A549 (cell line): ENCODE results near the gene MED28.
"Not testable (repeated sequence)": the region's sequence is repeated elsewhere in the genome, so short reads cannot be mapped to it uniquely, and the experiment has no call there.

Experiments
- BHLHE40 ChIP-seq: IDR thresholded peaks from 2 replicates; pipeline ENCODE4 v1.6.1; 2012; ENCODE audit warnings: low read depth, low read length, inconsistent platforms
- CTCF ChIP-seq: fragments of >200 bp; sonication (Bioruptor Twin); formaldehyde crosslinking; IDR thresholded peaks from 3 replicates; pipeline ENCODE4 v1.5.1; 2016
- POLR2A ChIP-seq: IDR thresholded peaks from 2 replicates; pipeline ENCODE4 v1.6.1; 2012; ENCODE audit warnings: mild to moderate bottlenecking, low read length

GRCh38 chr4:17659196-17659595, 44.8 kb downstream of the MED28 start:
- not testable (repeated sequence) for TF ChIP-seq CTCF, BHLHE40, POLR2A
